K562 (cell line): ENCODE data around the gene KRTAP5-6. TPM values are rescaled to one million over a fixed set of nuclear protein-coding genes. Genes with fewer than 3 reads are reported as not detected.

ENCODE experiments used
- ATAC-seq: fragments of 200-7000 bp; cut with Tn5 transposase; 3 replicates; pipeline ENCODE4 v1.9.1; 2020; ENCODE audit warnings: moderate library complexity
- BruUV-seq: library from RNA; stranded (reverse); fragments of 400-500 nt; replicated peaks from 2 replicates; lab custom pipeline; 2021; lab: Mats Ljungman, UMichigan
- CTCF ChIA-PET: fragments of 300-600 bp; formaldehyde crosslinking; extraction: SDS; loops from one replicate; lab custom pipeline; 2021; ENCODE audit warnings: low intra/inter-chr PET ratio; lab: Yijun Ruan, JAX
- POLR2A ChIA-PET: fragments of 300-600, 350-650 bp; sonication (Branson Sonifier 250); formaldehyde crosslinking; extraction: SDS; loops from one replicate; lab custom pipeline; 2021; ENCODE audit warnings: antibody characterized with exemption, inconsistent platforms; lab: Yijun Ruan, JAX
- DNase-seq, 4 experiments: peaks; one replicate each; pipeline versions ENCODE4 v3.0.0 to v3.0.0-alpha.2; 2011 to 2018; ENCODE audit warnings: low spot score in 3 of 4, mixed read lengths in 3 of 4; ENCODE audit errors: extremely low read depth in 1 of 4
- FAIRE-seq: peaks from 2 replicates; lab custom pipeline; 2011; peaks lifted over from hg19 to GRCh38; lab: Jason Lieb, UNC
- H2AFZ ChIP-seq: 2 replicates; pipeline ENCODE4 v1.6.0; 2011; ENCODE audit warnings: low read depth, low read length, control low read depth, inconsistent platforms
- H3K27ac ChIP-seq: fragments of 200-600 bp; 3 replicates; pipeline ENCODE4 v1.8.0; 2011; ENCODE audit warnings: low read depth, mild to moderate bottlenecking, control low read depth, inconsistent platforms, low read length, moderate library complexity, mixed read lengths; ENCODE audit errors: extremely low read depth
- H3K27me3 ChIP-seq, 2 experiments: fragments of 300-600 bp in 1 of 2; 2 replicates in 1 of 2; 3 replicates in 1 of 2; pipeline versions ENCODE4 v1.6.0 to v1.8.0; 2011; ENCODE audit warnings: inconsistent platforms in 2 of 2, low read length in 2 of 2, mild to moderate bottlenecking in 1 of 2, mixed read lengths in 1 of 2, moderate library complexity in 1 of 2; ENCODE audit not compliant: control insufficient read depth in 2 of 2, insufficient read depth in 2 of 2
- H3K36me3 ChIP-seq: fragments of 300-600 bp; 3 replicates; pipeline ENCODE4 v1.8.0; 2011; ENCODE audit warnings: mild to moderate bottlenecking, low read length, inconsistent platforms; ENCODE audit not compliant: control insufficient read depth, insufficient read depth
- H3K4me1 ChIP-seq, 2 experiments: fragments of 200-600 bp in 1 of 2; replicated peaks in 1 of 2; 2 replicates in 1 of 2; 3 replicates in 1 of 2; pipeline versions ENCODE4 v1.5.1 to v1.8.0; 2011; ENCODE audit warnings: inconsistent platforms in 2 of 2, low read length in 2 of 2, mild to moderate bottlenecking in 1 of 2, mixed read lengths in 1 of 2, moderate library complexity in 1 of 2; ENCODE audit not compliant: control insufficient read depth in 2 of 2, insufficient read depth in 2 of 2
- H3K4me2 ChIP-seq: 2 replicates; pipeline ENCODE4 v1.6.1; 2011; ENCODE audit warnings: low read length, control low read depth, inconsistent platforms, mixed read lengths; ENCODE audit not compliant: insufficient read depth
- H3K4me3 ChIP-seq: fragments of 200-600 bp; sonication (generic), shearing (Covaris generic); 2 replicates; pipeline ENCODE4 v1.5.1; 2016; ENCODE audit warnings: control low read depth, inconsistent platforms
- H3K79me2 ChIP-seq: fragments of 200-600 bp; 3 replicates; pipeline ENCODE4 v1.8.0; 2011; ENCODE audit warnings: low read length, inconsistent platforms; ENCODE audit not compliant: control insufficient read depth, insufficient read depth
- H3K9ac ChIP-seq, 2 experiments: 2 replicates each; pipeline versions ENCODE4 v1.6.0 to v1.6.1; 2011; ENCODE audit warnings: low read depth in 2 of 2, low read length in 2 of 2, control low read depth in 1 of 2, inconsistent platforms in 1 of 2, mild to moderate bottlenecking in 1 of 2, mixed read lengths in 1 of 2; ENCODE audit not compliant: insufficient read depth in 1 of 2
- H3K9me1 ChIP-seq: one replicate; pipeline ENCODE4 v1.6.0; 2011; ENCODE audit warnings: inconsistent platforms, mild to moderate bottlenecking, low read length, moderate library complexity; ENCODE audit not compliant: control insufficient read depth, insufficient read depth
- H3K9me3 ChIP-seq: replicated peaks from 2 replicates; pipeline ENCODE4 v1.5.1; 2011; ENCODE audit warnings: low read depth, low read length, inconsistent platforms; ENCODE audit not compliant: control insufficient read depth, insufficient read depth
- H4K20me1 ChIP-seq: replicated peaks from 2 replicates; pipeline ENCODE4 v1.6.1; 2011; ENCODE audit warnings: low read length, inconsistent platforms, mixed read lengths; ENCODE audit not compliant: control insufficient read depth, insufficient read depth
- CBFB ChIP-seq: sonication (generic); formaldehyde crosslinking; IDR thresholded peaks from 2 replicates; pipeline ENCODE4 v1.4.0; 2020; ENCODE audit warnings: mild to moderate bottlenecking, missing genetic modification reagents
- CREM ChIP-seq: IDR thresholded peaks from 2 replicates; pipeline ENCODE4 v1.6.1; 2014; ENCODE audit warnings: antibody characterized with exemption, low read depth
- MCM7 ChIP-seq, 2 experiments: fragments of 450-650 bp; IDR thresholded peaks; 2 replicates each; pipeline ENCODE4 v1.6.1; 2016 to 2018
- RBM14 ChIP-seq: fragments of 200-400 bp; formaldehyde crosslinking; IDR thresholded peaks from 2 replicates; pipeline ENCODE4 v1.6.1; 2018; ENCODE audit warnings: low read depth, mild to moderate bottlenecking, low read length, moderate library complexity, borderline replicate concordance; ENCODE audit not compliant: insufficient read depth
- ZKSCAN1 ChIP-seq: fragments of 150-350 bp; IDR thresholded peaks from 2 replicates; pipeline ENCODE4 v1.6.1; 2016; ENCODE audit warnings: low read depth, low read length
- ZNF696 ChIP-seq: fragments of 250-450 bp; sonication (Bioruptor Pico); conservative IDR thresholded peaks from 2 replicates; pipeline ENCODE4 v1.4.0; 2020; ENCODE audit warnings: mild to moderate bottlenecking, moderate library complexity
- WGBS: fragments of 100-300 bp; shearing (Covaris generic); methylation state at CpG from one replicate; pipeline ENCODE4 v1.1.6; 2016; ENCODE audit warnings: low coverage, mixed read lengths; ENCODE audit not compliant: insufficient coverage; ENCODE audit errors: missing lambda C conversion rate; 5-methylcytosine and 5-hydroxymethylcytosine counted together
- in situ Hi-C: fragments of 300-500 bp; cut with MboI; formaldehyde crosslinking; loops from 4 replicates; pipeline ENCODE4 v1.15.0; 2018; ENCODE audit warnings: inconsistent platforms, mixed read lengths
- intact Hi-C: fragments of 100-400 bp; cut with micrococcal nuclease; formaldehyde crosslinking; loops from 2 replicates; pipeline ENCODE4 v1.14.2; 2022
- polyA plus RNA-seq, 8 experiments: library from polyadenylated mRNA; depleted of rRNA in 4 of 8; stranded (reverse) in 5 of 8; unstranded in 3 of 8; fragments of >200 nt; fragmentation: Nextera tagmentation in 2 of 8; fragmentation: Illumina TruSeq in 1 of 8; extraction: Ambion mirVana in 2 of 8; extraction: Trizol in 1 of 8; gene quantifications; 2 replicates each; pipeline versions ENCODE4 v1.2.1 to v1.2.3, GENCODE V29; 2011 to 2014; ENCODE audit warnings: inconsistent platforms in 1 of 8, missing spikeins in 1 of 8
- total RNA-seq, 7 experiments: library from RNA; depleted of rRNA in 6 of 7; stranded (reverse); fragments of >200 nt in 6 of 7; fragmentation: Illumina TruSeq in 2 of 7; extraction: Trizol in 2 of 7; gene quantifications; 2 replicates each; pipeline versions ENCODE4 v1.2.1 to v1.2.3, GENCODE V29; 2011 to 2021; ENCODE audit warnings: low replicate concordance in 1 of 7
- TF ChIP-seq, protein P1 (sequence below): fragments of 450-650 bp; formaldehyde crosslinking; IDR thresholded peaks from 2 replicates; pipeline ENCODE4 v1.4.0; 2020; ENCODE audit warnings: mild to moderate bottlenecking, moderate library complexity
- TF ChIP-seq, protein P2 (sequence below): fragments of 450-650 bp; IDR thresholded peaks from 2 replicates; pipeline ENCODE4 v1.6.1; 2018; ENCODE audit not compliant: partially characterized antibody
- TF ChIP-seq, protein P3 (sequence below): fragments of 450-650 bp; IDR thresholded peaks from 2 replicates; pipeline ENCODE4 v1.6.1; 2016; ENCODE audit warnings: missing biosample characterization, missing genetic modification characterization

The KRTAP5-6 gene
- total and polyA plus RNA-seq, 9 of the 15 experiments (the other 6 are each of a cell fraction or from before 2014, with no cell fraction given) = not detected

DNA sequence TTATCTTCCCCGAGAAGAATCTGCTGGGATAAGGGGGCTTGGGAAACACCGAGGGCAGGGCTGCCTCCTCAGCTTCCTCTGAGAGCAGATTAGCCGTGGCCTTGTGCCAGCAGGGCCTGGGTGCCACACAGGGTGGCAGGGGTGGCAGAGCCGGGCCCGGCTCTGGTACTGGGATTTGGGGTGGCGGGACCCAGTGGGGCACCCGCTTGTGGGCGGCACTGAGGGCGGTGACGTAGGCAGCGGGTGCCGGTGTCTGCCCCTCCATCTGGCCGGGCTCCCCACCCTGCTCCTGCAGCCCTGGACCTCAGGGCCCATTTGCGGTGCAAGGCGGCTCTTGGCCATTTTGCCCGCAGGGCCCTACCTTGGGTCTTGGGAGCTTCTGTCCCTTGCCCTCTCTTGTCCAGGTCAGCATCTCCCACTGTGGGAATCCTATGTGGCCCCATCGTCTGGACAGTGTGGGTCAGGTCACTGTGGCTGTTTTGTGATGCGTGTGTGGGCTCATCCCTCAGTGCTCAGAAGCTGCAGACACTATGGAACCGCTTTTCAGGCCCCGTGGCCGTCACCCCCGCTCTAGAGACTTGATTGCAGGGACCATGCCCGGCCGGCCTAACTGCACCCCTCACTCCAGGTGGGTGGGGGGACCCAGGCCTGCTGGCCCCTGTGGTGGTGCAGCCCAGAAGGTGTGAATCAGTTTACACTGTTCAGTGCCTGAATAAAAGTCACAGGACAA is 29.7 kb upstream of the KRTAP5-6 start:
- no peaks in the 10 kb centered on the region for H3K36me3 ChIP-seq
- no peaks in the 10 kb centered on the region for H3K79me2 ChIP-seq
- no peaks in the 10 kb centered on the region for H3K4me1 ChIP-seq
- no peak for DNase-seq
- H3K27me3 ChIP-seq = peaks cover 17 to 38% of the 10 kb centered on the region in 2 experiments; a peak in 4 of 5 replicates
- peaks cover 2% of the 10 kb centered on the region for H3K9me1 ChIP-seq
- WGBS = 8% methylated on average over 20 of the region's 24 CpGs
- H3K27ac ChIP-seq = no peak overlapping the region
- H2AFZ ChIP-seq = no peak overlapping the region
- BruUV-seq = no TSS peak
- POLR2A ChIA-PET = no interaction called here
- TF ChIP-seq CBFB (CRISPR knock-in tag) (no peak), MCM7 (IDR thresholded peaks at IDR 0.05) (no peak), ZNF696 (CRISPR knock-in tag) (no peak), RBM14 (no peak), CREM (no peak), ZKSCAN1 (no peak)
- TF ChIP-seq, protein P1, sequence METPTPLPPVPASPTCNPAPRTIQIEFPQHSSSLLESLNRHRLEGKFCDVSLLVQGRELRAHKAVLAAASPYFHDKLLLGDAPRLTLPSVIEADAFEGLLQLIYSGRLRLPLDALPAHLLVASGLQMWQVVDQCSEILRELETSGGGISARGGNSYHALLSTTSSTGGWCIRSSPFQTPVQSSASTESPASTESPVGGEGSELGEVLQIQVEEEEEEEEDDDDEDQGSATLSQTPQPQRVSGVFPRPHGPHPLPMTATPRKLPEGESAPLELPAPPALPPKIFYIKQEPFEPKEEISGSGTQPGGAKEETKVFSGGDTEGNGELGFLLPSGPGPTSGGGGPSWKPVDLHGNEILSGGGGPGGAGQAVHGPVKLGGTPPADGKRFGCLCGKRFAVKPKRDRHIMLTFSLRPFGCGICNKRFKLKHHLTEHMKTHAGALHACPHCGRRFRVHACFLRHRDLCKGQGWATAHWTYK (CRISPR knock-in tag) = no peak
- TF ChIP-seq, protein P2, sequence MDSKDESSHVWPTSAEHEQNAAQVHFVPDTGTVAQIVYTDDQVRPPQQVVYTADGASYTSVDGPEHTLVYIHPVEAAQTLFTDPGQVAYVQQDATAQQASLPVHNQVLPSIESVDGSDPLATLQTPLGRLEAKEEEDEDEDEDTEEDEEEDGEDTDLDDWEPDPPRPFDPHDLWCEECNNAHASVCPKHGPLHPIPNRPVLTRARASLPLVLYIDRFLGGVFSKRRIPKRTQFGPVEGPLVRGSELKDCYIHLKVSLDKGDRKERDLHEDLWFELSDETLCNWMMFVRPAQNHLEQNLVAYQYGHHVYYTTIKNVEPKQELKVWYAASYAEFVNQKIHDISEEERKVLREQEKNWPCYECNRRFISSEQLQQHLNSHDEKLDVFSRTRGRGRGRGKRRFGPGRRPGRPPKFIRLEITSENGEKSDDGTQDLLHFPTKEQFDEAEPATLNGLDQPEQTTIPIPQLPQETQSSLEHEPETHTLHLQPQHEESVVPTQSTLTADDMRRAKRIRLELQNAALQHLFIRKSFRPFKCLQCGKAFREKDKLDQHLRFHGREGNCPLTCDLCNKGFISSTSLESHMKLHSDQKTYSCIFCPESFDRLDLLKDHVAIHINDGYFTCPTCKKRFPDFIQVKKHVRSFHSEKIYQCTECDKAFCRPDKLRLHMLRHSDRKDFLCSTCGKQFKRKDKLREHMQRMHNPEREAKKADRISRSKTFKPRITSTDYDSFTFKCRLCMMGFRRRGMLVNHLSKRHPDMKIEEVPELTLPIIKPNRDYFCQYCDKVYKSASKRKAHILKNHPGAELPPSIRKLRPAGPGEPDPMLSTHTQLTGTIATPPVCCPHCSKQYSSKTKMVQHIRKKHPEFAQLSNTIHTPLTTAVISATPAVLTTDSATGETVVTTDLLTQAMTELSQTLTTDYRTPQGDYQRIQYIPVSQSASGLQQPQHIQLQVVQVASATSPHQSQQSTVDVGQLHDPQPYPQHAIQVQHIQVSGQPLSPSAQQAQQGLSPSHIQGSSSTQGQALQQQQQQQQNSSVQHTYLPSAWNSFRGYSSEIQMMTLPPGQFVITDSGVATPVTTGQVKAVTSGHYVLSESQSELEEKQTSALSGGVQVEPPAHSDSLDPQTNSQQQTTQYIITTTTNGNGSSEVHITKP = no peak
- TF ChIP-seq, protein P3, sequence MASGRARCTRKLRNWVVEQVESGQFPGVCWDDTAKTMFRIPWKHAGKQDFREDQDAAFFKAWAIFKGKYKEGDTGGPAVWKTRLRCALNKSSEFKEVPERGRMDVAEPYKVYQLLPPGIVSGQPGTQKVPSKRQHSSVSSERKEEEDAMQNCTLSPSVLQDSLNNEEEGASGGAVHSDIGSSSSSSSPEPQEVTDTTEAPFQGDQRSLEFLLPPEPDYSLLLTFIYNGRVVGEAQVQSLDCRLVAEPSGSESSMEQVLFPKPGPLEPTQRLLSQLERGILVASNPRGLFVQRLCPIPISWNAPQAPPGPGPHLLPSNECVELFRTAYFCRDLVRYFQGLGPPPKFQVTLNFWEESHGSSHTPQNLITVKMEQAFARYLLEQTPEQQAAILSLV (tag) = no peak
- H3K9me3 ChIP-seq = no peaks in the 10 kb centered on the region
- no peak overlapping the region for H3K4me2 ChIP-seq
- ATAC-seq = no peak
- FAIRE-seq = no peak
- in situ Hi-C loops (no loop called here), intact Hi-C loops (no loop called here)
- H4K20me1 ChIP-seq = 0 out of 2 replicates have a peak, but pooled peaks cover 9% of the 10 kb centered on the region
- CTCF ChIA-PET = no interaction called here
- no peak overlapping the region for H3K4me3 ChIP-seq
- H3K9ac ChIP-seq = no peak overlapping the region
